Muscle of back (tissue), 11 donors: ENCODE results near the gene EIF3F. TPM values are rescaled to one million over a fixed set of nuclear protein-coding genes. Genes with fewer than 3 reads are reported as not detected.

ENCODE experiments used
- DNase-seq, 3 donors: peaks; one replicate each; pipeline versions ENCODE4 v3.0.0 to v3.0.0-alpha.2; 2013
- polyA plus RNA-seq, 10 donors: library from polyadenylated mRNA; unstranded; fragments of 120-200 nt; gene quantifications; one replicate each; pipeline ENCODE4 v1.2.1, GENCODE V29; 2013; ENCODE audit not compliant: insufficient read length in 10 of 10

The EIF3F gene
- polyA plus RNA-seq, 10 donors, result 311 to 442 (median 375) TPM

GRCh38 chr11:8019314-8020243 is 32.4 kb downstream of the EIF3F start:
- DNase-seq, result peak in 1 of 3 donors; percentile 35

- DNase-seq, result no peak
Measured at GRCh38 chr11:8020244-8020597, 33.1 kb downstream of the EIF3F start.

- no peak for DNase-seq
Measured at GRCh38 chr11:8021920-8022319, 34.8 kb downstream of the EIF3F start.

DNA sequence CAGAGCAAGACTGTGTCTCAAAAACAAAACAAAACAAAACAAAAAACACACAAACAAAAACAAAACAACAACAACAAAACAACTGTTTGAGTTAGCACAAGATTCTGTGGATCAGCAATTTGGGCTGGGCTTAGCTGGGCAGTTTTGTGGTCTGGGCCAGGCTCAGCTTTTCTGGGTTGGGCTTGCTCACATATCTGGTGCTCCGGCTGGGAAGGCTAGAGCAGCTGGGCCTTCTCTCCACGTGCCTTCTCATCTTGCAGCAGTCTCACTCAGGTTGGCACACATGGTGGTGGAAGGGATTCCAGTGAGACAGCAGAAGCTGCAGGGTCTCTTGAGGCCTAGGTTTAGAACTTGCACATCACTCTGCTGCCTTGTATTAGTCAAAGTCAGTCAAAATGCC is 35.7 kb downstream of the EIF3F start:
- DNase-seq, result no peak

- DNase-seq, result no peak
Measured at GRCh38 chr11:8023831-8024555, 36.9 kb downstream of the EIF3F start.

DNA sequence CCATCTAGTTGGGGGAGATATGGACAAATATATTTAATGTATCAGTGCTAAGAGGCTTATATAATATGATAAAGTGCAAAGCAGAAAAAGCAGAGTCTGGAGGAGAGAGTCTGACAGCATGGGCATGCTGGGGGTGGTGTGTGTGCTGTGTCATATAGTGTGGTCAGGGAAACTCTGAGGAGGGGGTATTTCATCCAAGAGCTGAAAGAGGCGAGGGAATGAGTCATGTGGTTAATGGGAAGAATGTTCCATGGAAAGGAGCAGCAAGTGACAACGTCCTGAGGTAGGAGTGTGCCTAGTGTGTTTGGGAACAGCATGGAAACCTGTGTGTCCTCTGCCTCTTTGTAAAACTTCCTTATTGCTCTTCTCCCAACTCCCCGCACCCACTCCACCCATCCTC is 38.0 kb downstream of the EIF3F start:
- DNase-seq, result peak in 1 of 3 donors; percentile 12

GRCh38 chr11:8025816-8026215 is 38.7 kb downstream of the EIF3F start:
- peak in 1 of 3 donors; percentile 61 for DNase-seq

DNA sequence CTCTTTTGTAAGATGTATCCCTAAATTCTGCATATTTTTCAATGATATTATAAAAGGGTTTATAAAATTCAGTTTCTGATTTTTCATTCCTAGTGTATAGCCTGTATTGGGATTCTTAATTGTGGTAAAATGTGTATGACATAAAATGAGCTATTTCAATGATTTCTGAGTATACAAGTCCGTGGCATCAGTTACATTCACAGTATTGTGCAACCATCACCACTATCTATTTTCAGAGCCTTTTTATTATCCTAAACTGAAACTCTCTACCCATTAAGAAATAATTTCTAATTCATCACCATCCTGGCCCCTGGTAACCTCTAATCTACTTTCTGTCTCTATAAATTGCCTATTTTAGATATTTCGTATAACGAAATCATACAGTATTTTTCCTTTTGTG is 39.8 kb downstream of the EIF3F start:
- no peak for DNase-seq

- no peak for DNase-seq
Measured at GRCh38 chr11:8028766-8029165, 41.6 kb downstream of the EIF3F start.

DNA sequence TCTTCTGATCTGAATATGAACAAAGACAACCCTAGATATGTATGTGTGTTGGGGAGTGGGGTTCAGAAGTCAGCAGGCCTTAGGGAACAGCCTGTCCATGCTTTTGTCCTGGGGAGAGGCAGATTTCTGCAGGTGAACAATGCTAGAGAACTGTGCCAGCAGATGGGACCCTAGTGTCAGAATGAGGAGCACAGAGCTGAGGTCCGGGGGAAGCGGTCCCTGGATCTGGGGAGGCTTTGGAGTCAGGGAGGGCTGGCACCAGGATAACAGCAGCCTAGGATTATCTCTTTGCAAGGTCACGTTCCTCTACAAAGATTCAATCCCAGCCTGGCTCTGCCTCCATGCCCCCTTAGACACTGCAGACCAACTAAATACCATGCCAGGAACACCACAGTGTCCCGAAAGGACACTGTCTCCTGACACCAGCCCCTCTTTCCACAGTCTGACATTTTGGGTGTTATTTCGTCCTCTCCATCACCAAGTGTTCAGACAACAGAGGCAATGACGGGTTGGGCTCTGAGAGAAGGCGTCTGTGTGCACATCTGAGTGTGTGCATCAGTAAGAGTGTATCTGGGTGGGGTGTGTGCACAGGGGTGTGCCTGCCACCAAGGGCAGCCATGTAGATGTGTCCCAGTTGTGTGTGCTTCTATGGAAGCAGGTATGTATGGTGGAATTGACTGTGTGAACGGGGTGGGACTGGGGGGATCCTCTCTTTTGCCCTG is 43.5 kb downstream of the EIF3F start:
- no peak for DNase-seq

GRCh38 chr11:8031248-8032115 is 44.3 kb downstream of the EIF3F start:
- DNase-seq, result no peak

GRCh38 chr11:8032122-8032521 is 45.0 kb downstream of the EIF3F start:
- DNase-seq, result no peak

- no peak for DNase-seq
Measured at GRCh38 chr11:8032576-8033304, 45.6 kb downstream of the EIF3F start.

- peak; percentile 79 to 91 (median 87) for DNase-seq
Measured at GRCh38 chr11:8033305-8034105, 46.4 kb downstream of the EIF3F start.

GRCh38 chr11:8034106-8034585 is 47.0 kb downstream of the EIF3F start:
- DNase-seq, result no peak

DNA sequence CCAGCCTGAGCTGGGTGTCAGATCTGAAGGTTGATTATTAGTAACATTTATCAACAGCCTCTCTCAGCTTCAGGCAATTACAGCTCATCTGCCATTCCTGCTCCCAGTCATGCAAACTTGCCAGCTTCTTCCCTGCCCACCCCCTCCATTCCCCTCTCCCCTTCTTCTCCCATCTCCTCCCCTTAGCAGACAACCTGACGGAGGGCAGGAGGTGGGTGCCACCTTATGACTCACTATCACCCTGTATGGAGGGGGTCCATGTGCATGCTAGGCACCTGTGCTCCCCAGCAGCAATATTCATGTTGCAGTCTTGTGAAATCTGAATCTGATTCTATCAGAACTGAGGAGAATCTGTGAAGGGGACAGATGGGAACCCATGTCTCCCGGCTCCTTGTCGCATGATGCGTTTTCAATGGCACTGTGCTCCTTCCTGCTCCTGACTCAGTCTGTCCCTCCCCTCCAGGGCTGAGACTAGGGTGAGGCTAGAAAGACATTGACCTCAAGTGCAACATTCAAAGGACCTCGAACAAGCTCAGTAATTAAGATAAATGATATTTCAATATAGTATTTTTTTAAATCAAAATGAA is 47.6 kb downstream of the EIF3F start:
- no peak for DNase-seq

- DNase-seq, result no peak
Measured at GRCh38 chr11:8035200-8035855, 48.2 kb downstream of the EIF3F start.

DNA sequence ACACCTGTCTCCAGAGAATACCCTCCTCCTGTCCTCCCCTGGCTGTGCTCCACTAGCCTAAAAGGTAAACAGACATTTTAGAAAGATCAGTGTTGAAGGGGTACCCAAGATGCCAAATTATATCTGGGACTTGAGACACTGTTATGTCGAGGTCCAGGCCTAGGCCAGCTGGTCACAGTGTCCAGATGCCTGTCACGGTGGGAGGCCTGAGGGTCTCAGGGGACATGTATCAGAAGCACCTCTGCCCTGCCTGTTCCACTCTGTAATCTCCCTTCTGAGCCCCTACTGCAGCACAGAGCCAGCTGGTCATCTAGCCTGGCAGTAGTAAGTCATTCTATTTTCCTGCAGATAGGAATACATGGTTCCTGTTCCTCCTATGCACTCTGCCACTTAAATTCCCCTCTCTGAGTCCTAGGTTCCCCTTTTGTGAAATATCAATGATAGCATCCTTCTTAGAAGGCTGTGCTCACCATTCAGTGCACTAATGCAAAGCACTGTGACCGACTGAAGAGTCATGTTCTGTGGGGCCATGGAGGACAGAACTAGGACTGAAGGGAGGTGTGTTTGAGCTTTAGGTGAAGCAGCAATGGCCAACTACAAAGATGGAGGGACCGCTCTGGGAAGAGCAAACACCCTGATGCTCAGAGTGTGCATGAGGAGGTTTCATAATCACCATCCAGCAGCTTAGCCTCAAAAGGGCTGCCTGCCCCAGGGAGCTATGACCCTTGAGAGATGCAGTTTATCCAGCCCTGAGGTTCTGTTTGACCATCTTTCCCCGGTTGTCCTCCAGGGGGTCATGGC is 49.1 kb downstream of the EIF3F start:
- DNase-seq, result no peak
